ENCODE measurements around the gene ZNF581.
A peak's percentile ranks its signal among the peaks of the same experiment; 100 is the strongest.

Gene ZNF581

GRCh38 chr19:55666343-55667005 is 23.0 kb downstream of the ZNF581 start:
- no peak for DNase-seq (ENCODE audit: low read depth in 2 of 2)

DNA sequence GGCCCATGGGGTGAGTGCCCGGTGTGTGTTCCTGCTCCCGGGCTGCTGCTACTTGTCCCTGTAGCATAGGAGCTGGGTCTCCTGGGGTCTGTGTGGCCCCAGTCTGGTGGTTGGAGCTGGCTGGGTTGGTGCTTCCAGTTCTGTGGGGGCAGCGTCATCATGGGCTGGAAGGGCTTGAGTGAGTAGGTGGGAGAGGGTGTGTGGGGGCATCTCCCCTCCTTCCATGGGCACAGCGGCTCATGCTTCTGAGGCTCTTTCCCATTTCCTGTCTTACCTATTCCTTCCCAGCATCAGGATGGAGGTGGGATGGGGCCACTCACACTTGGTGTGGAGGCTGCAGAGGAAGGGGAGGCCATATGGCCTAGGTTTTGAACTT is 23.5 kb downstream of the ZNF581 start:
- DNase-seq (ENCODE audit: low read depth in 2 of 2) = no peak

- no peak for DNase-seq (ENCODE audit: low read depth in 2 of 2)
Observed at GRCh38 chr19:55667511-55667910, 24.1 kb downstream of the ZNF581 start.

GRCh38 chr19:55667958-55668357 is 24.5 kb downstream of the ZNF581 start:
- no peak for DNase-seq (ENCODE audit: low read depth in 2 of 2)

- DNase-seq (ENCODE audit: low read depth in 2 of 2) = no peak
Observed at GRCh38 chr19:55668603-55669348, 25.3 kb downstream of the ZNF581 start.

DNA sequence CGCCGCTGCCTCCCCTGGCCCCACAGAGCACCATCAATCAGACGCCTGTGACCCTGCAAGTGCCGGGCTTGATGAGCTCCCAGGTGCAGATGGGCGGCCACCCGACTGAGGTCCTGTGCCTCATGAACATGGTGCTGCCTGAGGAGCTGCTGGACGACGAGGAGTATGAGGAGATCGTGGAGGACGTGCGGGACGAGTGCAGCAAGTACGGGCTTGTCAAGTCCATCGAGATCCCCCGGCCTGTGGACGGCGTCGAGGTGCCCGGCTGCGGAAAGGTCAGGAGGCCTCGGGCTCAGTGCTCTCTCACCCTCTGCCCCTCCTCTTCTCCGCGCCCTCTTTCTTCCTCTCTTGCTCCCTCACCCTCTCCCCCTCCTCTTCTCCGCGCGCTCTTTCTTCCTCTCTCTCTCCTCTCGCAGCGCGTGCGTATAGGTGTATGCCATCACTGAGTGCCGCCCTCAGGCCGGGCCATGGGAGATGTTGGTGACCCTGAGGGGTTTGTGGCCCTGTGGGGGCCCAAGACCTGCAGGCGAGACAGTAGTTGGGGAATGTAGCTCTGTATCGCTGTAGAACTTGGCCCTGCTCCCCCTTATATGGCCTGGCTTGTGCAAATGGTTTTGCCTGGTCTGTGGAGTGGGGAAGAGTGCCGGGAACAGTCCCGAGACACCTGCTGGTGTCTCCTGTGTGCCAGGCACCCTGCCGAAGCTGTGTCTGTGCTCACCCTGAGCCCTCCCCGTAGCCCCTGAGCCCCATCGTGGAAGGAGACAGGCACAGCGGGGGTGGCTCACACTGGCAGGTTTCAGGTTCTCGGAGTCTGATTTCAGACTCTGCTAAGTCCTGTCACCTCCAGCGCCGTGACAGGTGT is 26.2 kb downstream of the ZNF581 start:
- no peak for DNase-seq (ENCODE audit: low read depth in 2 of 2)

DNA sequence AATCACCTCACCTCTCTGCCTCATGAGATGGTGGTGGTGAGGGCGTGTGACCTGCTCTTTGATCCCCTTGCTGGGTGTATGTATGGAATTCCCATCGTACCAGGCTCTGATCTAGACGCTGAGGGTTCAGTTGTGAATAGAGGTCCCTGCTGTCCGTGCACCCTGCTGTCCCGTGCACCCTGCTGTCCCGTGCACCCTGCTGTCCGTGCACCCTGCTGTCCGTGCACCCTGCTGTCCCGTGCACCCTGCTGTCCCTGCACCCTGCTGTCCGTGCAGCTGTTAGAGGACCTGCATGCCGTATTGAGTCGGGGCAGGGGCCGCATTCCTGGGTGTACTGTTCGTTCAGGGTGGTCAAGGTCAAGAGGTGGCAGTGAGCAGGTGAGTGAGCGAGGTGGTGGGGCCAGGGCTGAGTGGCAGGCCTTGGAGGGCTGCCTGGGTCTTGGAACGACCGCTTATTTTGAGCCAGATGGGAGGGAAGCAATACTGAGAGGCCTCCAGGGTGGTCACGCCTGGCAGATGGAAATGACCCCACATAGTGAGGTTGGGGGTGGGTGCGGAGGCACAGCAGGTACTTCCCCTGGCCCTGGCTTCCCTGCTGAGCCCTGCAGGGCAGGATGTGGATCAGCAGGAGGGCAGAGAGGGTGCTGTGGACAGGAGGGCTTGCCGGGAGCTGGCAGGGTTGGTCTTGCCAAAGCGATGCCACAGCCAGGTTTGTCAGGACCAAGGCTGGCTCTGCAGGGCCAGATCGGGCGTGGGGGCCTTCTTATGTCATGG is 27.0 kb downstream of the ZNF581 start:
- no peak for DNase-seq (ENCODE audit: low read depth in 2 of 2)

GRCh38 chr19:55671054-55671378 is 27.6 kb downstream of the ZNF581 start:
- no peak for DNase-seq (ENCODE audit: low read depth in 2 of 2)

- no peak for DNase-seq (ENCODE audit: low read depth in 2 of 2)
Observed at GRCh38 chr19:55672418-55672817, 29.0 kb downstream of the ZNF581 start.

DNA sequence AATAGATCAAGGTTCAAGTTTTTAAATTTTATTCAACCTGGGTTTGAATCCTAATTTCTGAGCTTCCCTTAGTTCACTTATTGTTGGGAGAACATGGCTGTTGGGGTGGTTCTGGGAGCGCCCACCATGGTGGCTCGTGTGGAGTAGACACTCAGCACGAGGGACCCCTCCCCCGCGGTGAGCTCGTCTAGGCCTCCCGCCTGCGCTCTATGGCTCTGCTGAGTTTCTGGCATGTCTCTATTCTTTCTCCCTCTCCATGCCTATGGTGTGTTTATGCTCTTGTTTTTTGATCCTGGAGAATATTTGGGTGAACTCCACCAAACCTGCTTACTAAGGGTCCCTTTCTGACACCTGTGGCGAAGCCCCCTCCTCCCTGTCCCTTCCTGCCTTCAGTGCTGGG is 30.0 kb downstream of the ZNF581 start:
- DNase-seq (ENCODE audit: low read depth in 2 of 2) = no peak

DNA sequence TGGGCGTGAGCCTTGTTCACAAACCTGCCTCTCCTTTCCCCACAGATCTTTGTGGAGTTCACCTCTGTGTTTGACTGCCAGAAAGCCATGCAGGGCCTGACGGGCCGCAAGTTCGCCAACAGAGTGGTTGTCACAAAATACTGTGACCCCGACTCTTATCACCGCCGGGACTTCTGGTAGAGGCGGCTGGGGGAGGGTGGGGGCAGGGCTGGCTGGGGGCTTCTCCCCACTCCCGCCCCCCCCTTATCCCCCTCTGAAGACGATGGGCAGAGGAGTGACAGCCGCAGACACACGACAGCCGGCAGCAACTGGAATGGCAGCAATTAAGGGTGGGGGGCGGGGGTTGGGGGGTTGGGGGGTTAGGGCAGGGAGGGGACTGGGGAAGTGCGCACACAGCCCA is 30.4 kb downstream of the ZNF581 start:
- DNase-seq (ENCODE audit: low read depth in 2 of 2) = no peak

- DNase-seq (ENCODE audit: low read depth in 2 of 2) = no peak
Observed at GRCh38 chr19:55674459-55674840, 31.0 kb downstream of the ZNF581 start.

DNA sequence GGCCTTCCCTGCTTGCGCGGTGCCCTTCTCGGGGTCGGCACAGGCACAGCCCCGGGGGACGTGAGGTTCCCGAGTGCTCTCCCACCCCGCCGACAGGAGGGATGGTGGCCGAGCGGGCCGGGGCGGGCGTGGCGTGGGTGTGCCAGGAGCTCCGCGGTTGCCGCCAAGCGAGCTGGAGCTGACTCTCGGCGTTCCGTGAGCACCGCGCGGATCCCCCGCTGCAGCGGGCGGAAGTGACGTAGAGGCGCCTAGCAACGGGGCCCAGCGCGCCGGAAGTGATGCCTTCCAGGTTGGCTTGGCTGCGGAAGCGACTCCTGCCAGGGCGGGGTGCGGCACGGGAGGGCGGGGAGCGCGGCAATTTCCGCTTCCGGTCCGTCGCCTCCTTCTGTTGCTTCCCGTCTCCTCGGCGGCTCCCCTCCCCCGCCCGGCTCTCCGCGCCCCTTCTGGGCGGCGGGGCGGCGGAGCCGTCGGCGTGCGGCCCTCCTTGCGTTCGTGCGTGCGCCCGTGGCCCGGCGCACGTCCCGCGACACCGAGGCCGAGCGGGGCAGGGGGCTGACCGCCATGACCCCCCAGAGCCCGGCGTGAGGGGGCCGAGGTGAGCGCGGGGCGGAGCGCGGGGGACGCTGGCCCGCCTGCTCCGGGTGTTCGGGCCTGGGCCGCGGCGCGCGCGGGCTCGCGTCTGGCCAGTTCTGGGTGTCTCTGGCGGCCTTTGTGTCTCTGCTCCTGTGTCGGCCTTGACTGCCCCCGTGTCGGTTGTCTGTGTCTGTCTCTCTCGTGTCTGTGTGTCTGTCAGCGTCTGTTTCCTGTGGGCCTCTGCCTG is 31.6 kb downstream of the ZNF581 start, which contains the start of gene EPN1:
TSS of gene EPN1 (plus strand) at position 386 of the 820 bp plus-strand sequence. CDS start 3,402 bp downstream, outside the sequence.
- peak; percentile 94 to 95 for DNase-seq (ENCODE audit: low read depth in 2 of 2)

GRCh38 chr19:55675661-55676354 is 32.4 kb downstream of the ZNF581 start:
- no peak for DNase-seq (ENCODE audit: low read depth in 2 of 2)

DNA sequence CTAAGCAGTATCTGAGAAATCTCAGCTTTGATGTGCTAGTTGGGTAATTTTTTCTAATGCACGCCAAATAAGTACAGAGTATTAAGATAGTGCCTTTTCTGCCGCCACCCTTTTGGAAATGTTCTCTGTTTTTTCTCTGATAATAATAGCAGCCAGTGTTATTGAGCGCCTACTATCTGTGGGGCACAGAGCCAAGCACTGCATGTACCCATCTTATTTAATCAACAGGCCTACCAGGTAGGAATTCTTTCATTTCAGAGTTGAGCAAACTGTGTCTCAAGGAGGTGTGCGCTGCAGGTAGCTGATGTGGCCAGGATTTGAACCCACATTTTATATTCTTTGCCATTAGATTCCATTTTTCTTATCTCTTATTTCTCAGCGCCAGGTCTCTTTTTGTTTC is 32.9 kb downstream of the ZNF581 start:
- no peak for DNase-seq (ENCODE audit: low read depth in 2 of 2)

- no peak for DNase-seq (ENCODE audit: low read depth in 2 of 2)
Observed at GRCh38 chr19:55676889-55677505, 33.5 kb downstream of the ZNF581 start.

DNA sequence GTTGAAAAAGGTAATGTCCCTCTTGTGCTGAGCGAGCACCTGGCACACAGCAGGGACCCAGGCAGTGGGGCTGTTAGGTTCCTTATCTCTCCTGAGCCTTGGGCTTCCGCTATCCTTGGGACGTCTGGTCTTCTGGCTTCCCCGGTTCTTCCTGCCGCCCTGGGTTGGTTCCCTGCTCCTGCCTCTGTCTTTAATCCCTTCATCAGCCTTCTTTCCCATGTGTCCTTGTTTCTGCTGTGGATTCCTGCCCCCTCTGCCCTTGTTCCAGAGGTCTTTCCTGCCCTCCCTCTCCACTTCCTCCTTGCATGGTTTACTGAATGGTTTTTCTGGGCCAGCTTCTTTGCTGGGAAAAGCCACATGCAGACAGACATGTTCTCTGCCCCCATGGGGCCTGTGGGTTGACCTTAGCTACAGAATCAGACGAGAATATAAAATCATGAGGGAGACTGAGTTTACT is 34.2 kb downstream of the ZNF581 start:
- no peak for DNase-seq (ENCODE audit: low read depth in 2 of 2)

- DNase-seq (ENCODE audit: low read depth in 2 of 2) = no peak
Observed at GRCh38 chr19:55678121-55678671, 34.7 kb downstream of the ZNF581 start.
